ENCODE data around the gene NPAS3.

Gene NPAS3

GRCh38 chr14:33377596-33378390, 439.1 kb downstream of the NPAS3 start:
- DNase-seq (ENCODE audit: low read depth in 2 of 2), result no peak

GRCh38 chr14:33381717-33382116, 443.0 kb downstream of the NPAS3 start:
- DNase-seq (ENCODE audit: low read depth in 2 of 2), result no peak

DNA sequence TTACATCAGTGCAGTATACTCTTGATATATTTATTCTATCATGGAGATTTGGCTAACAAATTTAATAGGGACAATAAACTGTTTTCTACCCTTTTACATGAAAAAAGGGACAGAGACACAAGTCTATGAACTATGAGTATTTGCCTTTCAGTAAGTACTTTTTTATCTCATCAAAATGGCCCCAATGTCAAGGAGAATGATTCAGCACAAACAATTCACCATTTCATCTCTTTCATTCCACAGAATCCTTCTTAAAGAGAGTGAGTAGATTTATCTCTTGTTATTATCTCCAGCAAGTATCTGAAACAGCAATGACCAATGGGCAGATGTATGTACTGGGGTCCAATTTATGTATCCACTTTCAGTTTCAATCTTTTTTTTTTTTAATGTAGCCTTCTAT, 447.5 kb downstream of the NPAS3 start:
- DNase-seq (ENCODE audit: low read depth in 2 of 2), result no peak

DNA sequence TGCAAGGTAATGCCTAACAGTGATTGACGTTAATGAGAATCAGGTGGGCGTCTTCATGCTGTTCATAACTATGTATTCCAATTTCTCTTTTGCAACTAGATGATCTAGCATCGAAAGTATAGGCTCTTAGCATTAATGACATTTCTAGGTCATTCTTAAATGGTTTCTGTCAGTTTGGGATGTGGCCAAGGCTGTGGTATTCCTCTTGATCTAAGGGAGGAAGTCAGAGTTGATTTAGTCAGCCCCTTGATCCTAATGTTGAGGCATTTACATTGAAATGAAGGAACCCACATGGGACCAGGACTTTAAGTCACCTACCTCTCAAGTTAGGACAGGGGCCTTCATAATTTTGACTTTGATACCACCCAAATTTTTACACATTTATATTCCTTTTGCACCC, 448.1 kb downstream of the NPAS3 start:
- no peak for DNase-seq (ENCODE audit: low read depth in 2 of 2)

- no peak for DNase-seq (ENCODE audit: low read depth in 2 of 2)
Measured at GRCh38 chr14:33390335-33390734, 451.7 kb downstream of the NPAS3 start.

DNA sequence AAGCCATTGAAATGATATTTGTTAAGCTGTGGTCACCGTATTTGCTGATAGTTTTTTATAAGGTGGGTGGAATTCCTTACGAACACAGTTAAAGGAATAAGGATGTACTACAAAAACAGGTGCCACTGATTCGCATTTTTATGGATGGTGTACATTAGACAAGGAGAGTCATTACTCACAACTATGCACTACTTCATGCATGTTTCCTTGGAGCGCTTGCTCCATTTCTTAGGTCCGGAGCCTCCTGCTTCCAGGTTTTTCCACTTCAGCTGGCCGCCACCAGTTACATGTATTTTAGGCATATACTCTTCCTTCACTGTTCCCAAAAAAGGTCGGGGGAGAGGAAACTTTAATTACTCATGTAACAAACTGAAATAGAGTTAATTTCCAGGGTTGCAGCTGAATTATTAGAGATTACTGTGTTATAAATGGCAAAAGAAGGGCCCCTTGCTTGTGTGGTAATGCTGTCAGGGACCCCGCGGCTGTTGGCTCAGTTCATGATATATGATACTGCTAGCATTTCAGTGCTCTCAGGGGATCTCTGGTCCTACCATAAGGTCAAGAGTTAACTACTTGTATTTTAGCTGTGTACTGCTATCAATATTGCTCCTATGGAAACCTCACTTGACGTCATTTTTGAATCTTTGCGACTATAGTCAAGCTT, 454.7 kb downstream of the NPAS3 start:
- DNase-seq (ENCODE audit: low read depth in 2 of 2), result no peak

DNA sequence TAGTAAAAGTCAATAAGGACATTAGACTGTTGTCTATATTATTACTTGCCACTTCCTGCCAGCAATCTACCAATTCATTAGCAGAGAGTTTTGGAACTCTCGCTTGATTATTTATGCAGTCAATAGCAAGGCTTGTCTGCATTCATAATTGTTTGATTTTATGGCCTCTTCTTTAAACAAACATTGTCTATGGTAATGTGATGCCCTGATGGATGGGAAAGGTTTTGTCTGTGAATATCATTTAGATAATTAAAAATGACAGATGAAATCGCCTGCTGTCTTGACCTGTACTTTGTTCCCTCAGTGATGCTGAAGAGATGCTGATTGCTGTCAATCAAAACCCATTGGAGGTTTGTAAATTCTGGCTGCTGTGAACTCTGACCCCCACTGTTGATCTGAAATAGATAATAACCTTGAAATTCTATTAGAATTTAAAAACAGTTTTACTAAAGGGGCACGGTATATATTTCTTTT, 455.3 kb downstream of the NPAS3 start:
- no peak for DNase-seq (ENCODE audit: low read depth in 2 of 2)

- DNase-seq (ENCODE audit: low read depth in 2 of 2), result no peak
Measured at GRCh38 chr14:33401311-33401710, 462.6 kb downstream of the NPAS3 start.

DNA sequence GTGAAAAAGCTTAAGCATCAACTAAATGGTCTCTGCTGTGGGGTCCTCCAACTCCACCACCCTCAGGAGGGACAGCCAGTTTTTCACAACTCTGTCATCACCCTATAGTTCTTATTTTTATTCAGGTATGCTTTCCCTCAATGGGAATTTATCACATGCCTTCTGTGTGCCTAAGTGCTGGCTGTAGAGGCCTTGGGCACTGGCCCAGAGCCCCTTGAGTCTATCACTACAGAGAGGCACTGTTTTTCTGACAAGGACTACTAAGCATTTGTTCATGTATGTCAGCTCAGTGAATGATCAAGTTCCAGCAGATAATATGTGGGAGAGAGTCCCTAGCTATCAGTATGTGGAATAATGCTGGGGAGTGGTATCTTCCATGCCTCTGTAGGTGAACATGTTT, 463.9 kb downstream of the NPAS3 start:
- DNase-seq (ENCODE audit: low read depth in 2 of 2), result no peak

DNA sequence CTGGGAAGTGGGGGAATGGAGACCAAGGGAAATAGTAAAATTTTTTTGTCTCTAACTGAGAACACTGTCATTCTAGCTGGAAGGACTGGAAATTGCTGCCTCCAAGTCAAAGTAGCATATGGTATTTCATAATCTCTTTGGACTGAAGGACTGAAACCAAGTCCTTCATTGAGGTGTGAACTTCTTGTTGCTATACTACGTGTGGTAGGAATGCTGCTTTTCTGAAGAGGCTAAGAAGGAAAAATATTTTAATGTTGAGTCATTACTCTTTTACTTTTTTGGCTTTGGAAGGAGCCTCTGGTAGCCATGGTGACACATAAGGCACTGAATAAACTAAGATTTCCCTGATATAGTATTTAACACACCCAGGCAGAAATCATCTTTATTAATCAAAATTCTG, 465.4 kb downstream of the NPAS3 start:
- DNase-seq (ENCODE audit: low read depth in 2 of 2), result no peak

DNA sequence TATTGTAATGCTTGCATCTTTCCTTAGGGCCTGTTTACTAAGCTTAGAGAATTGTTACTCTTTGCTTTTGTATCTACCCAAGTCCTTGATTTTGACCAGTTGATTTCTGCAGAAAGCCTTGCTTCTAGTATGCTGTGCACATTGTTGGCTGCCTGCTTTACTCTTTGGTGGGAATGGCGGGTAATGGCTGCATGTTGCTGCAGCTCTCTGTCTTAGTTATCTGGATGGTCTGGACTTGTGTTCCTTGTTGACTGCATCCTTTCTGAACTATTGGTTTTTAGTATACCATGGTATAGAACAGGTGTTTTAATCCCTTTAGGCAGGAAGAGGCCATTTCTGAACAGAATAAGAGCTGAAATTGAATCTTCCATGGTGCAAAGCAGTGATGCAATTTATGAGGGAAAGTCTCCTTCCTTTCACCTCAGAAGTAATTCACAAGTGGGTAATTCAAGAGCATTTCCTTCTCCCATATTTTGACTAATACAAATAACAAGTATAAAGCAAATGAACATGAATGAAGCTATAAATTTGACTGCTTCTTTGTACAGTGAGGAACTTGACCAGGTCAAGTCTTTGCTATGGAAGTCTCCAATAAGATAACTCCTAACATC, 466.4 kb downstream of the NPAS3 start:
- DNase-seq (ENCODE audit: low read depth in 2 of 2), result no peak

GRCh38 chr14:33406766-33407165, 468.1 kb downstream of the NPAS3 start:
- no peak for DNase-seq (ENCODE audit: low read depth in 2 of 2)

GRCh38 chr14:33408291-33408690, 469.6 kb downstream of the NPAS3 start:
- no peak for DNase-seq (ENCODE audit: low read depth in 2 of 2)

GRCh38 chr14:33412450-33412849, 473.8 kb downstream of the NPAS3 start:
- DNase-seq (ENCODE audit: low read depth in 2 of 2), result no peak

DNA sequence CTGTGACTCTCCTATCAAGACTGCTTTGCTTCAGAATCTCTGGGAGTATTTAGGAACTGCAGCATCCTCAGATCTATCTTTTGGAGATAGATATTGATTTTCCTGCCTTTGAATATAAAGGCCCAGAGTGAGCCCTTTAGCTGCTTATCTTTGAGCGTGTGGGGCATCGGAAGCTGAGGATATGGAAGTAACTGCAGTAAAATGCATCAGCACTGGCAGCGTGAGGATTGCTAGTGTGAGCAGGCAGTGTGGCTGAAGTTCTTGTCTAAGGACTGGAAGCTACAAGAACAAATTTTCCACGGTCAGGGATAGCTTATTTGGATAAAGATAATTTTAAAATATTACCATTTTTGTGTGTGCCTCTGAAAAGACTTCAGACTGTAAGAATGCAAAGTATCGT, 474.7 kb downstream of the NPAS3 start:
- no peak for DNase-seq (ENCODE audit: low read depth in 2 of 2)

DNA sequence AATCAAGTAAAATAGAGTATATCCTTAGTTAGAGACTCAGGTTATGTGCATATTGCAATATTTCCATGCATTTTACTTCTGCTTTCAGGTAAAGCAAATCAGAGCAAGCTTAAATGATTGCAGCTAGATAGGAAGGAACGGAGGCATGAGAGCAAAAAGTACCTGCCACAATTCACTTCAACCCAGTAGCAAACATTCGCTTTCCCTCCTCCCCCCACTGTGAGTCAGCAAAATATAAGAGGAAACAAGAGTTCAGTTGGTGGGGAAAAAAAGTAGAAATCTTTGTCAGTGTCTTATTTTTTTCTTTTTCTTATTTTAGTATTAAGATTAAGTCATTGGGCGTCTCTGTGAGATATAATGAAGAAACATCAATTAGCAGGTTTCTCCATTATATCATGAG, 475.4 kb downstream of the NPAS3 start:
- no peak for DNase-seq (ENCODE audit: low read depth in 2 of 2)

GRCh38 chr14:33420051-33420627, 481.5 kb downstream of the NPAS3 start:
- no peak for DNase-seq (ENCODE audit: low read depth in 2 of 2)

- DNase-seq (ENCODE audit: low read depth in 2 of 2), result no peak
Measured at GRCh38 chr14:33430414-33431035, 491.8 kb downstream of the NPAS3 start.

DNA sequence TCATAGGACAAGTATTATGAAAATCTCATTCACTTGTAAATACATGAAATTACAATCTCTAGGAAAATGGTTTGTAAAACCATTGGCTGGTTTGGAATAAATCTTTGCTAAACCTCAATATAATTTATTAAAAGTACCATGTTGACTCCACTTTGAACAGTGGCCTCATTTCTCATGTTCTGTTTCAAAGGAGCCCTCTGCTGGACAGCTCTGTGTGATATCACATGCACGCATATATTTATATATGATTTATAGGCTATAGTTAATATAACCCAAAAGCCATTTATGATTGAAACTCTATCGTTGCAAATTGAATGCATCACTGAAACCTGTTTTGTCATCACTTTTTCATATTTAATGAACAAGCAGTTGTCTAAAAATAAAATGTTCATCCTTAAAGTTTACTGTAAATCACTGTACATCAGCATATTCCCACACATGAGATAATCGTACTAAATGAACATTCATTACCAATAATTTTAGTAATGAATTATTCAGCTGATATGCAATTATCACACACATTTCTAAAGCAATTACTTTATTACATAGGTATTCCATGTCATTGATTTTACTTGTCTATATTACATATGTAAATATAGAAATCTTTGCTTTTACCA, 493.8 kb downstream of the NPAS3 start:
- no peak for DNase-seq (ENCODE audit: low read depth in 2 of 2)

- no peak for DNase-seq (ENCODE audit: low read depth in 2 of 2)
Measured at GRCh38 chr14:33433396-33433795, 494.7 kb downstream of the NPAS3 start.

- no peak for DNase-seq (ENCODE audit: low read depth in 2 of 2)
Measured at GRCh38 chr14:33435911-33436689, 497.4 kb downstream of the NPAS3 start.

Measured in stimulated activated CD4-positive, alpha-beta T cell treated with anti-CD3 and anti-CD28 coated beads, Interleukin-1b, Interleukin-23, amount 100 ng/mL, for 1 hour (primary cell).